GM12872 (cell line): ENCODE results near the gene TK1.

ENCODE experiments used
- TF ChIP-seq, protein P1 (sequence below): IDR thresholded peaks from 3 replicates; pipeline ENCODE4 v1.5.1; 2011; ENCODE audit warnings: low read depth, mild to moderate bottlenecking, low read length, moderate library complexity; ENCODE audit not compliant: insufficient read depth

Gene TK1

DNA sequence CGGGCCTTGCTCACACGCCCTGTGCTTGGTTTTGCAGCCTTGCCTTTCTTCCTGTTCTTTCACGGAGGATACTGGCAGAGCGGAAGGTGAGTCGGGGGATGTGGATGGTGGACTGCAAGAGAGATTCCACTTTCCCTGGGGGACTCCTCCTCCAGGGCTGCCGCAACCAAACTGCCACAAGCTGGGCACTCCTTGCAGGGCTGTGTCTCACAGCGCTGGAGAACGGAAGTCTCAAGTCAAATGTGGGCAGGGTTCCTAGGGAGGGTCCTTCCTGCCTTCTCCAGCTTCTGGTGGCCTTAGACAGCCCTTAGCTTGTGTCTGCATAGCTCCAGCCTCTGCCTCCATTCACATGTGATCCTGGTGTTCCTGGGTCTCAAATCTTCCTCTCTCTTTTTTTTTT lies 15.8 kb upstream of the TK1 start:
- TF ChIP-seq, protein P1, sequence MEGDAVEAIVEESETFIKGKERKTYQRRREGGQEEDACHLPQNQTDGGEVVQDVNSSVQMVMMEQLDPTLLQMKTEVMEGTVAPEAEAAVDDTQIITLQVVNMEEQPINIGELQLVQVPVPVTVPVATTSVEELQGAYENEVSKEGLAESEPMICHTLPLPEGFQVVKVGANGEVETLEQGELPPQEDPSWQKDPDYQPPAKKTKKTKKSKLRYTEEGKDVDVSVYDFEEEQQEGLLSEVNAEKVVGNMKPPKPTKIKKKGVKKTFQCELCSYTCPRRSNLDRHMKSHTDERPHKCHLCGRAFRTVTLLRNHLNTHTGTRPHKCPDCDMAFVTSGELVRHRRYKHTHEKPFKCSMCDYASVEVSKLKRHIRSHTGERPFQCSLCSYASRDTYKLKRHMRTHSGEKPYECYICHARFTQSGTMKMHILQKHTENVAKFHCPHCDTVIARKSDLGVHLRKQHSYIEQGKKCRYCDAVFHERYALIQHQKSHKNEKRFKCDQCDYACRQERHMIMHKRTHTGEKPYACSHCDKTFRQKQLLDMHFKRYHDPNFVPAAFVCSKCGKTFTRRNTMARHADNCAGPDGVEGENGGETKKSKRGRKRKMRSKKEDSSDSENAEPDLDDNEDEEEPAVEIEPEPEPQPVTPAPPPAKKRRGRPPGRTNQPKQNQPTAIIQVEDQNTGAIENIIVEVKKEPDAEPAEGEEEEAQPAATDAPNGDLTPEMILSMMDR = no peak

DNA sequence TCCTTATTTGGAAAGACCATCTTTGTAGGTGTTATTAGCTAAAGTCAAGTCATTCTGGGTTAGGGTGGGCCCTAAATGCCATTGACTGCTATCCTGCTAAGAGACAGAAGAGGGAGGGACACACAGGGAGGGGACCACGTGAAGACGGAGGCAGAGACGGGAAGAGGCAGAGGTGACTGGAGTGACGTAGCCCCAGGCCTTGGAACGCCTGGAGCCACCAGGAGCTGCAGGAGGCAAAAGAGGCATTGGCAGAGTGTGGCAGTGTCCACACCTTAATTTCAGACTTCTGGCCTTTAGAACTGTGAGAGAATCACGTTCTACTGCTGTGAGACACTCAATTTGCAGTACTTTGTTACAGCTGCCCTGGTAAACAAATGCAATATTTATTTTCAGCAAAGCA lies 13.6 kb upstream of the TK1 start:
- TF ChIP-seq, protein P1 = no peak

DNA sequence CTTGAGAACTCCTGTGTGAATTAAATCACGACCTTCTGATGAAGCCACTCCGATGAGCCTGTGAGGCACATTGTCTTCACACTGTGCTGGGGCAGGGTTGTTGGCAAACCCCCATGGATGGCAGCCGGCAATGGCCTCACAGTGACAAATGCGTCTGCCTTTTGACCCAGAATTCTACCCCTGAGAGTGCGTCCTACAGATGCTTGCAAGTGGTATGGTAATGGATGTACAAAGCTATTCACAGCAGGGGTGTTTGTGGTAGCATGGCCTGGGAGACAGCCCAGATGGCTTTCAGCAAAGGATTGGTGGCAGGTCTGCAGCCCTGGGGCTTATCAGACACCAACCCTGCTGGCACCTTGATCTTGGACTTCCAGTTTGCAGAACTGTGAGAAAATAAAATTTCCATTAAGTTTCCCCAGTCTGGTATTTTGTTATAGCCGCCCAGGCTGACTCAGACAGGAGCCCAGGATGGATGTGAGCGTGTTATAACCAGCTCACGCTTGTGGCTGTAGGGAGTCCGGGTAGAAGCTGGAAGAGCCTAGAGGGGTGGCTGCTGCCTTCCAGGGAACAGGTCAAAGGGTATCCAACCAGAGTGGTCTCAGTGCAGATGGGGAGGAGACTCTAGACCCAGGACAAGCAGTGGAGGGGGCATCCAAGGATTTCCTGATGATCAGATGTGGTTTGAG lies 10.4 kb upstream of the TK1 start:
- TF ChIP-seq, protein P1 = no peak

DNA sequence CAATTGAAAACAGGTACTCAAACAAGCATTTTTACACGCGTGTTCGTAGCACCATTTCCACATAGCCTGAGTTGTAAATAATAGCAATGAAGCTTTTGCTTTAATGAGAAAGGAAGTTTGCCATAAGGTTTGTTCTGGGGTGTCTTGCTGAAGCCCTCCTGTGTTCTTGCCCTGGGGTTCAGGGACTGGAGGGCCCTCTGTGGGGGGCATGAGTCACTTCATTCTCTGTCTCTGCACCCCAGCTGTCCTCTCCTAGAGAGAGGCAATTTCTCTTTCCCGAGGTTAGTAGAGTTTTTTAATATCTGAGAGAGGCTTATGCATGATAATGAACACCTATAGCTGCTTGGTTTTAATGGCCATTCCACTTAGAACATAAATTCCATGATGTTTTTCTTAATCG lies 9.9 kb upstream of the TK1 start:
- TF ChIP-seq, protein P1 = no peak

DNA sequence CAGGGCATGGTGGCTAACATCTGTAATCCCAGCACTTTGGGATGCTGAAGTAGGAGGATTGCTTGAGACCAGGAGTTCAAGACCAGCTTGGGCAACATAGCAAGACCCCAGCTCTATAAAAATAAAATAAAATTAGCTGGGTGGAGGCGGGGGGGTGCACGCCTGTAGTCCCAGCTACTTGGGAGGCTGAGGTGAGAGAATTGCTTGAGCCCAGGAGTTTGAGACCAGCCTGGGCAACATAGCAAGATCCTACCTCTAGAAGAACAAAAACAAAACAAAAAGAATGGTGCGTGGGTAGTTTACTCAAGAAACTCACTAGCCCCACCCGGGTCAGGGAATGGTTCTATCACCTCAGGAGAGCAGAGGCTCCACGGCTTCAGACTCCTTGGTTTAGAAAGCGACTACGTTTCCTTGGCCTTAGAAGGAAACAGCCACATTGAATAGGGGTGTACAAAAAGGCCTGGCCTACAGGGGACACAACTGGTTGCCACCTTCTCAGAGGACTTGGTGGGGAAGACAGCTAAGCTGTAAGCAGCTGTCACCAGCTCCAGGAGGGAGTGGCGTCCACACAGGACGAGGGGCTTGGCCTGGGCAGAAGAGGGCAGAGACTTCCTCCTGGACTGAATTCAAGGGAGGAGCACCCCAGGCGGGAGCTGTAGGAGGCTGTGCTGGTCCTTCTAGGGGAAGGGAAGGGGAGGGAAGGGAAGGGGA lies 716 bp downstream of the TK1 start:
- TF ChIP-seq, protein P1 = no peak

DNA sequence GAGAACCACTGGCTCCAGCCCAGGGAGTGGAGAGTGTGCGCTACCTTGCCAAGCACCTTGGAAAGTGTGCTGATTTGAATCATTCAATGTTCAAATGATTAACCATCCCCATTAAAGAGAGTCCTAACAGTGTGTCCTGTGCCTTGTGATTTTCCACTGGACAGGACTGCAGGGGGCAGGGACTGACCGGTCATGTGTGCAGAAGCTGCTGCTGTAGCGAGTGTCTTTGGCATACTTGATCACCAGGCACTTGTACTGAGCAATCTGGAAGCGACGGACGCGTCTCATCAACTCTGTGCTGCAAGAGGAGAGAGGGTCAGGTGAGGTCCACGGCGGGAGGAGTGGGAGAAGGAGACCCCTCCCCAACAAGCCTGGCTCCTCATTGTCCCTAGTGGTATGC lies 2.0 kb downstream of the TK1 start:
- TF ChIP-seq, protein P1 = no peak

DNA sequence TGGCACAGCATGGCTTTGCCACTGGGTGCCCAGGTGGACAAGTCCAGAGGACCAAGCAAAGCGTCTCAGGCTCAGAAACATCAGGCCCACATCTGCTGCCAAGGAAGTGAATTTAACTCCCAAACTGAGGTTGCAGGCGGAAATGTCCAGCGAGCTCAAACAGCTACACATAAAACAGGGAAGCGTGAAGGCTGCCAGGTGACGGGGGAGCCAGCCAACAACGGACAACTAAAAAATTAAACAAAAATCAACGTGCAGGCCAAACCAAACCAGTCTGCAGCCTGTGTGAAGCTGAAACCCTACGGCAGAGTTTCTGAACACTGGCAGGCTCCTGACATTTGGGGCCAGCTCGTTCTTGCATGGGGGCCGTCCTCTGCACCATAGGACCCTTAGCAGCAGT lies 2.5 kb downstream of the TK1 start:
- TF ChIP-seq, protein P1 = no peak
